NCI-H1092 (cell line): ENCODE measurements around the gene LIPA.
"Not testable (repeated sequence)": the region's sequence is repeated elsewhere in the genome, so short reads cannot be mapped to it uniquely, and the experiment has no call there.

Experiments used
- DNase-seq: peaks from one replicate; lab custom pipeline; 2025; lab: John Stamatoyannopoulos, UW

The LIPA gene

DNA sequence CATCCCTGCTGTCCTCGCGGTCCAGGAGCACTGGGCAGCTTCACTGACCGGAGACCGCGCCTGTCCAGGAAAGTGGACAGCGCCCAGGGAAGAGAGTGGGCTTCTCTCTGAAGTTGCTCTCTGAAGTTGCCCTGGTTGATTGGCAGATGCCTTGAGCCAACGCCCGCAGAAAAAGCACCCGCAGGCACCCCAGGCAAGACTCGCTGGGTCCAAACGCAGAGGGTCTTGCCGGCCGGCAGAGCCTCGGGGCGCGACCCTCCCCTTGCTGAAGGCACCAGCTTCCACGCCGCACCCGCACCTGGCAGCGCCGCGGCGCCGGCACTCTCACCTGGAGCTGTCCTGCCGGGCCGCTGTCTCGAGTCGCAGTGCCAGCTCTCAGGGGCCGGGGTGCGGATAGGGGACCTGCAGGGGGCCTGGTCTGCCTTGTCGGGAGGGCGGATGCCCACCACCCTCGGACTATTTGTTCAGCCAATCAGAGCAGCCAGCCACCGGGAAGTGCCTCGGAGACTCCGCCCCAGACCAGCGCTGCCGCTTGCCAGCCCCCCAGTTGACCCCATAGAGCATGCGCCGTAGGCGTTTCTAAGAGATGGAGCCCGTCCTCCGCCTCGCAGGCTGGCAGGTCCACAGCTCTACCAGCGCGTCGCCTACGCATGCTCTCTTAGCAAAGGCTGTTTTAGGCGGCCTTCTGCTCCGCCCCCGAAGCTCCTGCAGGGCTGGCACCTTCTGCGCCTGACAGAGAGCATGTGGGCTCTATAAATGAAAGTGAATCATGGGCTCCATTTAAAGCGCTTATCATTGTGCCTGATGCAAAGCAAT, at the start of gene LIPA:
LIPA (minus strand) TSS at position 367 of the 816 bp plus-strand sequence. CDS start 4,127 bp downstream, outside the sequence.
- DNase-seq, result peak; percentile 91

DNA sequence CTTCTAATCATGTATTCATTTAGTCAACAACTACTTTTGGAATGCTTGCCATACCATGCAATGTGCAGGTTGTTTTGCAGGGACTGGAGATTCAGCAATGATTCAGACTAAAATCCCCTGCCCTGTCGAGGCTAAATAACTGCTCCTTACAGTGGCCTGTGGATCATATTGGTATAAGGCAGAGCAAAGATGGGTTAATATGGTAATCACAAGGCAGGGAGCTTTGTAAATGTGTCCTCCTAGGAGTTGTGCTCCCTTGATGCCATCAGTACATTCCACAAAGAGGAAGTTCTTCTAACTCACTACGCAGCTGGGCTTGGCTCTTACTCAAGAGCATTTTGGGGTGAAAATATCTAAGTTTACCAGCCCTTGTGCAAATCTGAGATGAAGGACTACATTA, 49.7 kb upstream of the LIPA start:
- no peak for DNase-seq

DNA sequence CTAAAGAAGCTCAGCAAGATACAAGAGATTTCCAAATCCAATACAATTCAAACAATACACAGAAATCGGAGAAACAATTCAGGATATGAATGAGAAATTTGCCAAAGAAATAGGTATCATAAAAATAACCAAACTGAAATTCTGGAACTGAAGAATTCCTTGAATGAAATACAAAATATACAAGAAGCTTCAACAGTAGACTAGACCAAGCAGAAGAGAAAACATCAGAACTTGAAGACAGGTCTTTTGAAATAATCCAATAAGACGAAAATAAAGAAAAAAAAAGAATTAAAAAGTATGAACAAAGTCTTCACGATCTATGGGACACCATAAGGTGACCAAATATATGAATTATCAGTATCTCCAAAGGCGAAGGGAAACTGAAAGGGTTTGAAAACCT, 47.5 kb upstream of the LIPA start:
- DNase-seq, result no peak

DNA sequence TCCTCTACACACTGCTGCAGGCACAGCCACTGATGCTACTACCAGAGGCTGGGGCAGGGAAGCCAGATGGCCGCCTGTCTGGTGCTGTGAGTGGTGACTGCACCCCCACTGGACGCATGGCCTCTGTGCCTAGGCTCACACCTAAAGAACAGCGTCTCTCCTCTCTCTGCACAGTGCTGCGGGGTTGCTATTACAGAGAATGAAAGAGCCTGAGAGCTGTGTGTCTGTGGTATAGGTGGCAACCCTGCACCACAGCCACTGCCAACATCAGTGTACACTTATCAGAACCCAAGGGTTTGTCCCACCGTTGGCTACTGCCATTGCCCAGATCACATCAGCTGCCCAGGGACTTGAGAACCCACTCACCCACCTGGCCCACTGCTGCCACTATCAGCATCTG, 46.2 kb upstream of the LIPA start:
- no peak for DNase-seq

DNA sequence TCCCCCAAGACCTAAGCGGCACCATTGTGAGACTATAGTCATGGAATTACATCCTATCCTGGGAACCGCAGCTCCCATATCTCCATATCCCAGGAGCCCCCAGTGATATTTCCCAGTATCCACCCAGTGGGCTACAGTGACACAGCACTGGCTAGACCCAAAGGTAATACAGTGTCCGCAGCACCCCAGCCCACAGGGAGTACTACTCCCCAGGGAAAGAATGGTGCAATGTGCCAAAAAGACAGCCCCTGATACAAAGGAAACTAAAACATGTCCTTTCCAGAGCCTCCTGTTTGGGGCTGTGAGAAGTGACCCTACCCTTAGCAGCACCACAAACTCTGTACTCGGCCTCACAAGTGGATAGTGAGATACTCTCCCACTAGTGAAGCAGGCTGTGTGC, 45.8 kb upstream of the LIPA start:
- no peak for DNase-seq

DNA sequence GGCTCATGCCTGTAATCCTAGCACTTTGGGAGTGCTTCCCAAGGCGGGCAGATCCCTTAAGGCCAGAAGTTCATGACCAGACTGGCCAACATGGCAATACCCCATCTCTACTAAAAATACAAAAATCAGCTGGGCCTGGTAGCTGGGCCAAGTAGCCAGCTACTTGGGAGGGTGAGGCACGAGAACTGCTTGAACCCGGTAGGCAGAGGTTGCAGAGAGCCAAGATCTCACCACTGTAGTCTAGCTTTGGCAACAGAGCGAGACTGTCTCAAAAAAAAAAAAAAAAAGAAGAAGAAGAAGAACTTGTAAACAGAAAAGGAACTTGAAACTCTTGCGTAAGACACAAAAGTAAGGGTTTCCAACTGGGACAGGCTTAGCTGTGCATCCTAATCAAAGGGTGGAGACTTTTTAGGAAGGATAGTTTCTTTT, 44.7 kb upstream of the LIPA start:
- no peak for DNase-seq

DNA sequence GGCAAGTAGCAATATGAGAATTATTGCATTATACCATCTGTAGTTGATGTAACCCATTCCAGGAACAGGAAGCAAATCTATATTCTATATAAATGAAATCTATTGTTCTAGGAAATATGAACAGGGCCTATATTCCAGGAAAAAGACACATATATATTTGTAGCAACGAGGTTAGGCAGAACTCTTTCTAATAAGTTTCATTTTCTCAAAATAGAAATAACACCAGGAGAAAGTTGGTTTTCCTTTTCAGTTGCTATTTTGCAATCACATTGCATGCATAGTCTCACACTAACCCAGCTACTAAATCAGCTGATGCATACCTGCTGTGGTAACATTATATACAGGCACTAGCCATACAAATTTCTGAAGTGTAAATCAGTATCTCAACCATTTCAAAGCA, 44.0 kb upstream of the LIPA start:
- DNase-seq, result no peak

DNA sequence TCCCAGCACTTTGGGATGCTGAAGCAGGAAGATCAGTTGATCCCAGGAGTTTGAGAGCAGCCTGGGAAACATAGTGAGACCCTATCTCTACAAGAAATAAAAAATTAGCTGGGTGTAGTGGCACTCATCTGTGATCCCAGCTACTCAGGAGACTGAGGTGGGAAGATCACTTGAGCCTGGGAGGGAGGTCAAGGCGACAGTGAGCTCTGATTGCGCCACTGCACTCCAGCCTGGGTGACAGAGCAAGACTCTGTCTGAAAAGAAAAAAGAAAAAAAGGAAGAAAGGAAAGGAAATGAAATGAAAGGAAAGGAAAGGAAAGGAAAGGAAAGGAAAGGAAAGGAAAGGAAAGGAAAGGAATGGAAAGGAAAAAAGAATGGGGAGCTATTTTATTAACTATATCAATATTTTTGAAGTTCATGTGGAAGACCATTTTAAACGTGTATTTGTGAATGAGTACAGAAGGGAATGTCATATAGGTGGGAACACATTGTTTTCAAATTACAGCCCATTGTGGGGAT, 43.2 kb upstream of the LIPA start:
- DNase-seq, result no peak

DNA sequence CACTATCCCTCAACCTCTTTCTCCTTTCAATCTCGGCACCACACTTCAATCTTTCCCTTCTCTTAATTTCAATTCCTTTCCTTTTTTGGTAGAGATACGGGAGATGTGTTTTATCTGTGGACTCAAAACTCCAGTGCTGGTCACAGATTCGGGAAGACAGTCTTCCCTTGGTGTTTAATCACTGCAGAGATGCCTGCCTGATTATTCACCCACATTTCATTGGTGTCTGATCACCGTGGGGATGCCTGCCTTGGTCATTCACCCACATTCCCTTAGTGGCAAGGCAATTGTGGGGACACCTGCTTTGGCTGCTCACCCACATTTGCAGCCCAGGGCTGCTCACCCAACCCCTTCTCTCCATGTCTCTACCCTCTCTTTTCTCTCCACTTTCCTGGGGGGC, 33.7 kb upstream of the LIPA start:
- not testable (repeated sequence) for DNase-seq

DNA sequence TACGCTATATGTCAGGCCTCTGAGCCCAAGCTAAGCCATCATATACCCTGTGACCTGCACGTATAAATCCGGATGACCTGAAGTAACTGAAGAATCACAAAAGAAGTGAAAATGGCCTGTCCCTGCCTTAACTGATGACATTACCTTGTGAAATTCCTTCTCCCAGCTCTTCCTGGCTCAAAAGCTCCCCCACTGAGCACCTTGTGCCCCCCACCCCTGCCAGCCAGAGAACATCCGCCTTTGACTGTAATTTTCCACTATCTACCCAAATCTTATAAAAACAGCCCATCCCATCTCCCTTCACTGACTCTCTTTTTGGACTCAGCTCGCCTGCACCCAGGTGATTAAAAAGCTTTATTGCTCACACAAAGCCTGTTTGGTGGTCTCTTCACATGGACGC, 33.1 kb upstream of the LIPA start:
- DNase-seq, result not testable (repeated sequence)

DNA sequence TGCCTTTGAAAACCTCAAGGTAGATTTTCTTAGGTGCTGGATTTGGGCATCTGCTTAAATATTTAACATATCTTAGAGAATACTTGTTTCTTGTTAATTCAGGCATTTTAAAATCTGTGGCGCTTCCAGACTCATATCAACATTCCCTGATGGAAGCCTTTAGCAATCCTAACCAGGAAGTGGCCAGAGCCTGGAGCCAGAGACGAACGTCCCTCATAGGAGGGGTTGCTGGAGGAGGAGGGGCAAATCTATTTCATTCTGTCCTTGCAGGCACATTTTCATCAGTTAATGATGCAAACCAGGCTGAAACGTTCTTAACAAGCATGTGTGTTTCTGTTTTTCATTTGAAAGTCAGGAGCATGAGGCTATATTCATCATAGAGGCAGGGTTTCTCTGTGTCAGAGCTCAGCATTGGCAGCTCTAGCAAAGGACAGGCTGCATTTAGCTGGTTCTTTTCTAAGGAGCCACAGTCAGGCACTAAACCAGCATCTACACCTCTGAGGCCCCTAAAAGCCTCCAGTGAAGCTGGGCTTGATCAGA, 32.4 kb upstream of the LIPA start:
- DNase-seq, result peak; percentile 48

DNA sequence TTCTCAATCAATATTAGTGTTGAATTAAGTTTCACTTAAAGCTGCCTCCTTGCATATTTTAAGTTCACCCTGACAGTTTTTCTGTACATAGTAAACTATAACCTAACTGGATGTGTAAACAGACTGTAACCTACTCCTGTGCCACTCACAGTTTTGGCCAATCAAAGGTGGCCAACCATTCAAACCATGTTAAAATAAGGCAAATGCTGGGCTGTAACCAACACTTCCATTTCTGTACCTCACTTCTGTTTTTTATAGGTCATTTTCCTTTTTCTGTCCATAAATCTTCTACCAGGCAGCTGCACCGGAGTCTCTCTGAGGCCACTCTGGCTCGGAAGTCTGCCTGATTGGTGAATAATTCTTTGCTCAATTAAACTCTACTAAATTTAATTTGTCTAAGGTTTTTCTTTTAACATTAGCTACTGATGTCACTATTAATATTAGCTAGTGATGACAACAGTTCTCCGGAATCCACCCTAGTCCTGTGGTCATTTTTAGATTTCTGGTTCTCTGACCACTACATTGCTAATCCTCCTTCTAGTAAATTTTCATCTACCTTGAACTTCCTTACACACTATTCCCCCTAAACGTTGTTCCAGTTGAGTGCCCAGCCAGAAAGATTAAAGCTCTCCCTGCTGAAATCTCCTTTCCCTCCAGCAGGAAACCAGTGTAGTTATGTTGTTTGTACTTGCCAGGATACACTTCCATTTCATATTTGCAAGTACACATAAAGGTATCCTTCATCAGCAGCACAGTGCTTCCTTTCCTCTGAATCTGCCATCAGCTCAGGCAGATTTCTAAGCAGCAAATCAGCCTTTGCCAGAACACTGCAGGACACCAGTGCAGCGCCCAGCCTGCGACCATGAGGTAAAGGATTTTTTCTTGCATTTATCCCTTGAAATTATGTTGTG, 31.7 kb upstream of the LIPA start:
- DNase-seq, result peak; percentile 30

DNA sequence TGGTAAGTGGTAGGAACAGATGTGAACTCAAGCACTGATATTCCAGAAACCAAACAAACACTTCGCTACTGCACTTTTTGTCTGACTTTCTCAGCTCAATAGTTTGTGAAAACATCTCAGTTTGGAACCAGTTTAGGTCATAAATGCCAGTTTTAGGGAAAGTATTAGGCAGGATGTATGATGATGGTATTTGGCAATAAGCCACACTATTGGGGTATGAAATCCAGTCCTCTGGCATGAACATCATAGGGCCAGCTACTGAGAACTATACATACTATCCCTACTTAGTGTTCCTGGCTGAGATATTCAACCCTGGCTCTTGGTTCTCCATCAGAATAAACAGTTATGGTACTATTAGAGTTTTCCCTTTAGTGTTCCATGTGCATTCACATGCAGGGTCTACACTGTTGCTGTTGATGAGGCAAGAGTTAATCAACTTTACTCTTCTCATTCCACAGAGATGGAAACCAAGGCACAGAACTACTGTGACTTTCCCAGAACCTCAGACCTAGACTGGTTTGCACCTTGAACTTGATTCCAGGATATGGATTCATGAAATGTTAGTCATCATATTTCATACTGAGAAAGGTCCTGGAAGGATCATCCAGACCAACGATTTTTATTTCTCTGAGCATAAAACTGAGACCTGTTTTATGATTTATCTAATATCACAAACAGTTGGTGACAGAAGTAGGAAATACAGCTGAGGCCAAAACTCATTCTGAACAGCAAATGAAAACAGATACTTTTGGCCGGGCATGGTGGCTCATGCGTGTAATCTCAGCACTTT, 30.2 kb upstream of the LIPA start:
- no peak for DNase-seq

DNA sequence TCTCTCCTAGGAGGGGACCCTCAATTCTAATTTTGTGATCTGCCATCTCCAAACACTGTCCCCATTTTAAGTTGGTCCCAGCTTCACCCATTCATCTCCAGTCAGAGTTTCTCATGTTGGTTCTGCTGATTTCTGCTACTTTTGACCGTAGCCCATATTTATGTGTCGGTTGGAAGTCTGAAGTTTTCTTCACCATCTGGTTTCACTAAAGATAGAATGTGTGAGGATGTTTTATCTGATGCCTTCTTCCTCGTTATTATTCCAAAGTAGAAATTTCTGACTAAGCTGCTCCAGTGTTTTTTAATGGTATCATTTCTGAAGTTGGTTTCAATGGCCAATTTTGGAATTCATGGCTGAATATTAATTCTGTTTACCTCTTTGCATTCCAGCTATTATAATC, 28.9 kb upstream of the LIPA start:
- no peak for DNase-seq

DNA sequence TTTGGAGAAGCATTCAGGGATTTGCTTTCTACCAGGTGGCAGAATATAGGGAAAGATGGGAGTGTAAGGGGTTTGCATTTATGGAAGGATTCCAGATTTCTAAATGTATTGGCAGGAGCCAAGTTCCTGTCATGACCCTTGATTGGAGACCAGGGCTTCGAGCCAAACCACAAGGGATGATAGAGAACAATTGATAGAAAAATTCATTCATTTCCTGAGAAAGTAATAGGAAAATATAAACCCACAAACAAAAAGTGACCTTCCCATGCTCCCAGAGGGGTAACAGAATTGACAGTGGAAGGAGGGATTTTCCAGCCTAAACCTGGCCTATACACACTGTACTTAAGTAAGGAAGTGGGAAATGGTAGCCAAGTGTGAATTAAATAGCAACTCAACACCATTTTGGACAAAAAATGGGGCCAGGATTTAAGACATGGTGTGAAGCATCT, 27.9 kb upstream of the LIPA start:
- DNase-seq, result no peak

DNA sequence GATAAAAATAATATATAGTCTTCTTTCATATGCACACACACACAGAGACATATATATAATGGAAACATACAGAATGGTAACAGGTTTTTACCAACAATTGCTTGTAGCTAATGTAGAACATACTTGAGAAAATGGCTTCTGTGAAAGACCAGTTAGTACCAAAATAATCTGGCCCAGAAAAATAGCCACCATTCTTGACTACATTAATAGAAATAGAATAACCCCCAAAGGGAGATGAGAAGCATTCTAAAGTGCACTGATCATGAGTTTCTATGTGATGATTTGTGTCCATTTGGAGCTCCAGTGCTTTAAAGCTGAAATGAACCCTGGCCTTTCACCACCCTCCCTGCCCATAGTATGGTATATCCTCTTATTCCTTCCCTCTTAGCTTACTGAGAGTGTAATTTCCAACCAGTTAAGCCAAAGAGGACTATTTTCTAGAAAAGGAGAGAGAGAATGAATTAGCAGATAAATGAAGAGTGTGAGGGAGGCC, 27.4 kb upstream of the LIPA start:
- DNase-seq, result no peak

DNA sequence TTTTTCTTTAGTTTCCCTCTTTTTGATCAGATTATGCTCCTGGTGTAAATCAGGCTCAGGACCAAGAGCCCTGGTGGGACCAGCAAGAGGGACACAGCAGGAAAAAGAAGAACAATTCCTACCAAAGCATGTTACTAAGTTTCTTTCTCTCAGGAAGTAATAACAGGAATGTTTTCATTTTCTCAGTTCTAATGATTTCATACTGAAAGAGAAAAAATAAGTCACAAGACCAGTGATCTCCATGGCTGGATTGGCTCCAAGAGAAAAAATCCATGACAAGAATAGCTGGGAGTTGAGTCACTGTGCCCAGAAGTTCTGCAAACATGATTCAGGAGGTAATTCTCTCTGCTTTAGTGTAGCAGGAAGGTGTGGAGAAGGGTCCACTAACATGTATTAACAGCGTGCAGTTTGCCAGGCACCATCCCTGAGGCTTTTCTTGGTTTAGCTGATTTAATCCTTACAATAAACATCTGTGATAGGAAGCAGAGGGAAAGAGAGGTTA, 26.5 kb upstream of the LIPA start:
- DNase-seq, result no peak

DNA sequence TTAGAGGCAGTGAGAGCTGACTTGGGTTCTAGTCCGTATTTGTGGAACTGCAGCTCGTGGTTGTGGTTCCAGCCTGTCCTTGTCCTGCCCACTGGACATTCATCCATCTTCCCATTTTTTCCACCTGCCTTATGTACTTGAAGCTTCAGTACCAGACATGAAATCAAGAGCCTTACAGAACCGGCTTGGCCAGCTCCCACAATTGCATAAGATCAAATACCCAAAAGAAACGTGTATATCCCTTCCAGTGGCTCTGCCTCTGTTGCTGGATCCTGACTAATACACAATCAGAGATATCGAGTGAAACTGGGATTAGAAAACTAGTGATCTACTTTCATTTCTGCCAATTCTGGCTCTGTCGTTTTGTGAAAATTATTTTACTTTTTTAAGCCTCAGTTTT, 23.8 kb upstream of the LIPA start:
- DNase-seq, result no peak

DNA sequence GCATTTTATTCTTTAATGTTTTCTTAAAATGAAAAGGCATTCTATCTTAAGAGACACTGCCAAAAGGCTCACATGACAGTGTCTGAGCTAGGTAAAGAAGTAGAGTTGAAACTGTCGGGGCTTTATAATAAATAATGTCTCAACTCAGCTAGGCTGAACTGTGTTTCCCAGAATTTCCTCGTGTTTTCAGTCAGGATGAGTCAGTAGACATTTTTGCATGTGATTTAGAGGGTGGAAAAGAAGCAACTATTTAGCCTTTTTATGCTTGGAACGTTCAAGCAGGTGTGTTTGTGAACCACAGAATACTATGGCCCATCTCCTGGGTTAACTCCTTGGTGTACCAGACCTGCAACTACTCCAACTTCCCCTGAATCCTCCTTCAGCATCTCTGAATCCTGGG, 23.4 kb upstream of the LIPA start:
- DNase-seq, result no peak

DNA sequence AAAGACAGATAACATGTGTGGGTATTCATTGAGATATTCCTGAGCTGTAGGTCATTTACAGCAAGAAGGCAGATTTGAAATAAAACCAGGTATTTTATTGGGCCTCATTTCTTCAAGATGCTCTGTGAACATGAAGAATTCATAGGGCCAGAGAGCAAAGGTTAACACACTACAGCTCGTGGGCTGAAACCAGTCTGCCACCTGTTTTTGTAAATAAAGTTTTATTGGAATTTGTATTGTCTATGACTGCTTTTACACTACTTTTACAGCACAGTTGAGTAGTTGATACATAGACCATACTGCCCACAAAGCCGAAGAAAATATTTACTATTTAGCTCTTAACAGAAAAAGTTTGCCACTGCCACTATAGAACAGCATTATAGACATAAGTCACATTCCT, 22.1 kb upstream of the LIPA start:
- DNase-seq, result no peak

DNA sequence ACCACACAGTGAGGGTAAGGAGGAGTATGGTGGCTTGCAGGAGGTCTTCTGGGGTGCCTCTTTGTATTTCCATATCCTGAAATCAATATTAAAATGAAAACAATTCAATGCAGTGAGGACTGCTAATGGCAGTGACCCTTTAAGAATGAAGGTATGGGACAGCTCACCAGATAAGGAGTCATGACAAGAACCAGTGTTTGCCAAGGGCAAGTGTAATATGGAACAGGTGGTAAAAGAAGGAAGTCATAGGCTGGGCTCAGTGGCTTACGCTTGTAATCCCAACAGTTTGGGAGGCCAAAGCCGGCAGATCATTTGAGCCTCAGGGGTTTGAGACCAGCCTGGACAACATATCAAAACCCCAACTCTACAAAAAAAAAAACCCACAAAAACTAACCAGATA, 20.0 kb upstream of the LIPA start:
- DNase-seq, result no peak

DNA sequence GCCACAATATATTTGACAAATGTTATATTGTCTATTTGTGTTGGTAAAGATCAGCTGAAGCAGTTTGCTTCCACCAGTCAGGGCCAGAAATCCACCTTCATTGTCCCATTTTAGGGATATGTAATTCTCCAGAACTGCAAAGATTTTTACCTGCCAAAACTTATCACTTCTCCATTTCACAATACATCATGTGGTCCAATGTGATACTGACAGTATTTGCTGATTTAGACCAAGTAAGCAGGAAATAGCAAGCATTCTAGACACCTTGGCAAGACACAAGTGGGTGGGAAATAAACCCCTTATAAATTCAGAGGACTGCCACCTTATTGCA, 18.5 kb upstream of the LIPA start:
- DNase-seq, result no peak
